ENCODE results near the gene MARCHF10. TPM values are rescaled to one million over a fixed set of nuclear protein-coding genes. Genes with fewer than 3 reads are reported as not detected.

Gene MARCHF10
- total RNA-seq, 4 donors from 2014 or later, result under 0.01 to 0.41 (median 0.18) TPM; not detected in 1

- H3K4me1 ChIP-seq, result no peaks in the 10 kb centered on the region
- intact Hi-C loops (cut with DNase I; ENCODE audit: low total_unique reads), result no loop called here
- DNase-seq, result no peak
- H3K9me3 ChIP-seq, result no peaks in the 10 kb centered on the region
- H3K27me3 ChIP-seq, result no peaks in the 10 kb centered on the region
- no peak for TF ChIP-seq CTCF (IDR thresholded peaks at IDR 0.05)
- TF ChIP-seq POLR2A (IDR thresholded peaks at IDR 0.05), result no peak
- no peak overlapping the region for H3K4me3 ChIP-seq
- H3K36me3 ChIP-seq, result no peaks in the 10 kb centered on the region
- no peak overlapping the region for H3K27ac ChIP-seq
These were observed 83.5 kb downstream of the MARCHF10 start for GRCh38 chr17:62724398-62725146.

GRCh38 chr17:62723842-62724241 lies 84.3 kb downstream of the MARCHF10 start:
- Histone ChIP-seq H3K4me3 (no peak overlapping the region), H3K27me3 (no peaks in the 10 kb centered on the region), H3K27ac (no peak overlapping the region), H3K4me1 (no peaks in the 10 kb centered on the region), H3K36me3 (no peaks in the 10 kb centered on the region), H3K9me3 (no peaks in the 10 kb centered on the region)
- TF ChIP-seq POLR2A (IDR thresholded peaks at IDR 0.05) (no peak), CTCF (IDR thresholded peaks at IDR 0.05) (no peak)
- DNase-seq, result no peak
- intact Hi-C loops (cut with DNase I; ENCODE audit: low total_unique reads), result no loop called here

GRCh38 chr17:62722625-62723024 lies 85.5 kb downstream of the MARCHF10 start:
- no peak for DNase-seq
- intact Hi-C loops (cut with DNase I; ENCODE audit: low total_unique reads), result no loop called here
- H3K4me1 ChIP-seq, result no peaks in the 10 kb centered on the region
- H3K27ac ChIP-seq, result no peak overlapping the region
- no peaks in the 10 kb centered on the region for H3K27me3 ChIP-seq
- no peak overlapping the region for H3K4me3 ChIP-seq
- H3K9me3 ChIP-seq, result no peaks in the 10 kb centered on the region
- H3K36me3 ChIP-seq, result no peaks in the 10 kb centered on the region
- TF ChIP-seq POLR2A (IDR thresholded peaks at IDR 0.05), result no peak
- TF ChIP-seq CTCF (IDR thresholded peaks at IDR 0.05), result no peak

- no peak for DNase-seq
- Histone ChIP-seq H3K4me1 (no peaks in the 10 kb centered on the region), H3K27me3 (no peaks in the 10 kb centered on the region), H3K9me3 (no peaks in the 10 kb centered on the region), H3K27ac (no peak overlapping the region), H3K36me3 (no peaks in the 10 kb centered on the region), H3K4me3 (no peak overlapping the region)
- TF ChIP-seq POLR2A (IDR thresholded peaks at IDR 0.05), result no peak
- TF ChIP-seq CTCF (IDR thresholded peaks at IDR 0.05), result no peak
- intact Hi-C loops (cut with DNase I; ENCODE audit: low total_unique reads), result no loop called here
These were observed 87.8 kb downstream of the MARCHF10 start for GRCh38 chr17:62720126-62720850.

GRCh38 chr17:62719586-62719985 lies 88.5 kb downstream of the MARCHF10 start:
- Histone ChIP-seq H3K4me3 (no peak overlapping the region), H3K27me3 (no peaks in the 10 kb centered on the region), H3K36me3 (no peaks in the 10 kb centered on the region), H3K9me3 (no peaks in the 10 kb centered on the region), H3K4me1 (no peaks in the 10 kb centered on the region), H3K27ac (no peak overlapping the region)
- intact Hi-C loops (cut with DNase I; ENCODE audit: low total_unique reads), result no loop called here
- TF ChIP-seq POLR2A (IDR thresholded peaks at IDR 0.05) (no peak), CTCF (IDR thresholded peaks at IDR 0.05) (no peak)
- no peak for DNase-seq
